ENCODE measurements around the gene XXYLT1. TPM values are rescaled to one million over a fixed set of nuclear protein-coding genes. Genes with fewer than 3 reads are reported as not detected.

XXYLT1 gene
- total RNA-seq, 2 experiments from 2014 or later: 3.1 to 3.7 TPM

- no peaks in the 10 kb centered on the region for H3K9me3 Mint-ChIP-seq
- H3K36me3 ChIP-seq (ENCODE audit: insufficient read depth, low read length): no peaks in the 10 kb centered on the region
- ATAC-seq (ENCODE audit: poor library complexity) (no peak), DNase-seq (no peak)
- H3K27ac Mint-ChIP-seq: no peak overlapping the region
- ChIA-PET POLR2A (no interaction called here), CTCF (no interaction called here)
- no peaks in the 10 kb centered on the region for H3K36me3 Mint-ChIP-seq (ENCODE audit: low read depth)
- intact Hi-C loops (cut with DNase I, micrococcal nuclease): no loop called here
- no peaks in the 10 kb centered on the region for H3K4me1 ChIP-seq (ENCODE audit: insufficient read depth, low read length)
- H3K27me3 ChIP-seq (ENCODE audit: control insufficient read depth in 1 of 2, insufficient read depth in 2 of 2, low read length in 2 of 2): no peaks in the 10 kb centered on the region
- no peaks in the 10 kb centered on the region for H3K27me3 Mint-ChIP-seq
- H3K4me3 ChIP-seq (ENCODE audit: low read length): no peak overlapping the region
- H3K9me3 ChIP-seq (ENCODE audit: control insufficient read depth in 1 of 2, insufficient read depth in 1 of 2, low read length in 2 of 2): no peaks in the 10 kb centered on the region
- peaks cover 10% of the 10 kb centered on the region for H3K4me1 Mint-ChIP-seq (ENCODE audit: low read depth)
- H3K4me3 Mint-ChIP-seq: no peak overlapping the region
- no peak overlapping the region for H3K27ac ChIP-seq (ENCODE audit: low read depth in 1 of 2, low read length in 2 of 2)
- TF ChIP-seq CTCF (IDR thresholded peaks at IDR 0.05): no peak
Measured at GRCh38 chr3:195085356-195086130, 185.4 kb downstream of the XXYLT1 start.

GRCh38 chr3:195084746-195085145 lies 186.2 kb downstream of the XXYLT1 start:
- no peaks in the 10 kb centered on the region for H3K27me3 ChIP-seq (ENCODE audit: control insufficient read depth in 1 of 2, insufficient read depth in 2 of 2, low read length in 2 of 2)
- intact Hi-C loops (cut with DNase I, micrococcal nuclease): no loop called here
- no peaks in the 10 kb centered on the region for H3K36me3 Mint-ChIP-seq (ENCODE audit: low read depth)
- ChIA-PET CTCF (no interaction called here), POLR2A (no interaction called here)
- no peaks in the 10 kb centered on the region for H3K4me1 ChIP-seq (ENCODE audit: insufficient read depth, low read length)
- no peaks in the 10 kb centered on the region for H3K9me3 ChIP-seq (ENCODE audit: control insufficient read depth in 1 of 2, insufficient read depth in 1 of 2, low read length in 2 of 2)
- no peak overlapping the region for H3K4me3 Mint-ChIP-seq
- ATAC-seq (ENCODE audit: poor library complexity) (no peak), DNase-seq (no peak)
- H3K4me3 ChIP-seq (ENCODE audit: low read length): no peak overlapping the region
- no peaks in the 10 kb centered on the region for H3K36me3 ChIP-seq (ENCODE audit: insufficient read depth, low read length)
- H3K9me3 Mint-ChIP-seq: no peaks in the 10 kb centered on the region
- no peak for TF ChIP-seq CTCF (IDR thresholded peaks at IDR 0.05)
- no peak overlapping the region for H3K27ac ChIP-seq (ENCODE audit: low read depth in 1 of 2, low read length in 2 of 2)
- H3K27ac Mint-ChIP-seq: no peak overlapping the region
- H3K27me3 Mint-ChIP-seq: no peaks in the 10 kb centered on the region
- H3K4me1 Mint-ChIP-seq (ENCODE audit: low read depth): peaks cover 10% of the 10 kb centered on the region

GRCh38 chr3:195083659-195084058 lies 187.3 kb downstream of the XXYLT1 start:
- no peaks in the 10 kb centered on the region for H3K36me3 Mint-ChIP-seq (ENCODE audit: low read depth)
- TF ChIP-seq CTCF (IDR thresholded peaks at IDR 0.05): no peak

More at GRCh38 chr3:195083659-195084058, 187.3 kb downstream of the XXYLT1 start:
- no peaks in the 10 kb centered on the region for H3K27me3 ChIP-seq (ENCODE audit: control insufficient read depth in 1 of 2, insufficient read depth in 2 of 2, low read length in 2 of 2)
- H3K27ac ChIP-seq (ENCODE audit: low read depth in 1 of 2, low read length in 2 of 2): no peak overlapping the region
- no peaks in the 10 kb centered on the region for H3K27me3 Mint-ChIP-seq
- H3K4me1 Mint-ChIP-seq (ENCODE audit: low read depth): peaks cover 10% of the 10 kb centered on the region
- no peak overlapping the region for H3K27ac Mint-ChIP-seq
- no peak for DNase-seq
- ChIA-PET CTCF (no interaction called here), POLR2A (no interaction called here)
- no peaks in the 10 kb centered on the region for H3K4me1 ChIP-seq (ENCODE audit: insufficient read depth, low read length)
- no peak overlapping the region for H3K4me3 Mint-ChIP-seq
- H3K9me3 Mint-ChIP-seq: no peaks in the 10 kb centered on the region
- no peaks in the 10 kb centered on the region for H3K9me3 ChIP-seq (ENCODE audit: control insufficient read depth in 1 of 2, insufficient read depth in 1 of 2, low read length in 2 of 2)
- ATAC-seq (ENCODE audit: poor library complexity): no peak
- no peaks in the 10 kb centered on the region for H3K36me3 ChIP-seq (ENCODE audit: insufficient read depth, low read length)
- intact Hi-C loops (cut with DNase I, micrococcal nuclease): no loop called here
- H3K4me3 ChIP-seq (ENCODE audit: low read length): no peak overlapping the region
